Breast epithelium (tissue), 3 donors: ENCODE data around the gene FLNC.

ENCODE experiments used
- POLR2A ChIP-seq: fragments of 450-650 bp; IDR thresholded peaks from one replicate; pipeline ENCODE4 v1.6.1; 2016; ENCODE audit warnings: antibody characterized with exemption, mild to moderate bottlenecking, moderate library complexity
- TF ChIP-seq, protein P1 (sequence below), 3 donors: fragments of 450-650 bp; IDR thresholded peaks; one replicate each; pipeline ENCODE4 v1.5.1; 2016 to 2017; ENCODE audit warnings: antibody characterized with exemption in 3 of 3, mild to moderate bottlenecking in 3 of 3, moderate library complexity in 3 of 3

DNA sequence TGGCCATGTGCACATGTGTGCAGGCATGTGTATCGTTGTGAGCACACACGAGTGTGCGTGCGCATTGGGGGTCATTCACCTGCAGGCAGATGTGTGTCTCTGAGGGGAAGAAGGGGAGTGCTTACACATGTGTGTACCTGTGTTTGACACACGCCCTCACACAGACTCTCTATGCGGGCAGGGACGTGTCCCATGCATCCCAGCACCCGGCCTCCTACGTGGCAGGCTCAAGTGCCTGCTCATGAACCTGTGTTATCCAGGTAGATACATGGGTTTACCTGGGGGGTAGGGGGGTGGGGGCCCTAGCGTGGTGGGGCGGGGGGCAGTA is 61.7 kb downstream of the FLNC start:
- TF ChIP-seq, protein P1, sequence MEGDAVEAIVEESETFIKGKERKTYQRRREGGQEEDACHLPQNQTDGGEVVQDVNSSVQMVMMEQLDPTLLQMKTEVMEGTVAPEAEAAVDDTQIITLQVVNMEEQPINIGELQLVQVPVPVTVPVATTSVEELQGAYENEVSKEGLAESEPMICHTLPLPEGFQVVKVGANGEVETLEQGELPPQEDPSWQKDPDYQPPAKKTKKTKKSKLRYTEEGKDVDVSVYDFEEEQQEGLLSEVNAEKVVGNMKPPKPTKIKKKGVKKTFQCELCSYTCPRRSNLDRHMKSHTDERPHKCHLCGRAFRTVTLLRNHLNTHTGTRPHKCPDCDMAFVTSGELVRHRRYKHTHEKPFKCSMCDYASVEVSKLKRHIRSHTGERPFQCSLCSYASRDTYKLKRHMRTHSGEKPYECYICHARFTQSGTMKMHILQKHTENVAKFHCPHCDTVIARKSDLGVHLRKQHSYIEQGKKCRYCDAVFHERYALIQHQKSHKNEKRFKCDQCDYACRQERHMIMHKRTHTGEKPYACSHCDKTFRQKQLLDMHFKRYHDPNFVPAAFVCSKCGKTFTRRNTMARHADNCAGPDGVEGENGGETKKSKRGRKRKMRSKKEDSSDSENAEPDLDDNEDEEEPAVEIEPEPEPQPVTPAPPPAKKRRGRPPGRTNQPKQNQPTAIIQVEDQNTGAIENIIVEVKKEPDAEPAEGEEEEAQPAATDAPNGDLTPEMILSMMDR (IDR thresholded peaks at IDR 0.05), result no peak
- TF ChIP-seq POLR2A, result no peak
